ENCODE measurements around the gene NCAN.
"Not testable (repeated sequence)": the region's sequence is repeated elsewhere in the genome, so short reads cannot be mapped to it uniquely, and the experiment has no call there.

The NCAN gene

DNA sequence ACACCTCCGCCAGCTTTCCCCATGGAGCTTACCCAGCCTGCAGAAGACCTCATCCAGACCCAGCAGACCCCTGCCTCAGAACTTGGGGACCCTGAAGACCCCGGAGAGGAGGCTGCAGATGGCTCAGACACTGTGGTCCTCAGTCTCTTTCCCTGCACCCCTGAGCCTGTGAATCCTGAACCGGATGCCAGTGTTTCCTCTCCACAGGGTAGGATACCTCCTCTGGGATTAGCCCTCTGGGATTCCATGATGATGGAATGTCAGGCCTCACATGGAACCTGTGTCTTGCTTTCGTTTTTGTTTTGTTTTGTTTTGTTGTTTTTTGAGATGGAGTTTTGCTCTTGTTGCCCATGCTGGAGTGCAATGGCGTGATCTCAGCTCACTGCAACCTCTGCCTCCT is 17.8 kb upstream of the NCAN start:
- DNase-seq (ENCODE audit: low read depth in 2 of 2): no peak

DNA sequence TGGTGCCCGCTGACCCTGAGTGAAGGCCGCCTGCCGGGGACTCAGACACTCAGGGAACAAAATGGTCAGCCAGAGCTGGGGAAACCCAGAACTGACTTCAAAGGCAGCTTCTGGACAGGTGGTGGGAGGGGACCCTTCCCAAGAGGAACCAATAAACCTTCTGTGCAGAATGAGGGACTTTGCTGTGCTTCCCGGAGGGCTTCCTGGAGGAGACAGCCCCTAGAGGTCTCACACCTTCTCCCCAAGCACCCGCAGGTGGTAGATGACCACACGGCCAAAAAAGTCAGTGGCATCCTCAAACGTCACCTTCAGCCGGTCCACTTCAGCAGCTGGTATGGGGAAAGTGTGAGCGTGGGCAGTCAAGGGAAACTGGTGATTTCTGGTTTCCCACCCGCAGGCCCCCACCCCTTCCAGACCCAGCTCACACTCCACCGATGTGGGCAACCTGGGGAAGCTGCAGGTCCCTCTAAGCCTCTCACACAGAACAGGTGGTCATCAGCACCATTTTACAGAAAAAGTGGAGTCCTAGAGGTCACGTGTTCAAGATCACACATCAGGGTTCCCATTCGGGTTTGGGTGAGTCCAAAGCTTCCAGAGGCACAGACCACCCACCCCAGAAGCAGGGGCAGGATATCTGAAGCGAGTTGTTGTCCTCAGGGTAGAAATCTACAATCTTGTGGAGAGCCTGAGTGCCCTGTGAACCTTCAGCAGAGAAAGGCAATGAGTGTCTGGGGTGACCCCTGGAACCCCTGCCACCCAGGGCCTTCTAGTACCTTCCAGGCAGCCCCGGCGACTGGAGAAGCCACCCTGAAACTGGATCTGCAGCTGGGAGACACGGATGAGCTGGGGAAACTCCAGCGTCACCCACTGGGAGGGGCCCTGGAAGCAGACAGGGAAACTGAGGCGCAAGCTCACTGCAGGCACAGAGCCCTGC is 9.8 kb upstream of the NCAN start:
- no peak for DNase-seq (ENCODE audit: low read depth in 2 of 2)

- DNase-seq (ENCODE audit: low read depth in 2 of 2): no peak
Measured at GRCh38 chr19:19202707-19203011, 9.1 kb upstream of the NCAN start.

GRCh38 chr19:19203012-19203856 is 8.5 kb upstream of the NCAN start, which contains the start of gene NR2C2AP:
NR2C2AP (minus strand) TSS chr19:19203414; CDS start chr19:19203060, 354 bp downstream.
- peak; percentile 87 to 88 for DNase-seq (ENCODE audit: low read depth in 2 of 2)

DNA sequence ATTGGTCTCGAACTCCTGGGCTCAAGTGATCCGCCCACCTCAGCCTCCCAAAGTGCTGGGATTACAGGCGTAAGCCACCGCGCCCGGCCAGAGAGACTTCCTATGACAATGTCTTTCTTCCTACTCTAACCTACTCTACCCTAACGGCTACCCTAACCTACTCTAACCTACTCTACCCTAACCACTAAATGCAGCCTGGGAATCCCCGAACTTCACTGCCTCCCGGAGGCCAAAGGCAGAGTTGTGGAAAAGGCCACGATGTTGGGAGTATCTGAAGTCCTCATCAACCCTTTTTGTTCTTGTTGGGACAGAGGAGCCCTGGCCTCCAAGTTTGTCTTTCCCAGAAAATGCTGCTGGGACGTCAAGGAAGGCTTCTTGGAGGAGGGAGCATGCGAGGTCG is 7.6 kb upstream of the NCAN start:
- no peak for DNase-seq (ENCODE audit: low read depth in 2 of 2)

DNA sequence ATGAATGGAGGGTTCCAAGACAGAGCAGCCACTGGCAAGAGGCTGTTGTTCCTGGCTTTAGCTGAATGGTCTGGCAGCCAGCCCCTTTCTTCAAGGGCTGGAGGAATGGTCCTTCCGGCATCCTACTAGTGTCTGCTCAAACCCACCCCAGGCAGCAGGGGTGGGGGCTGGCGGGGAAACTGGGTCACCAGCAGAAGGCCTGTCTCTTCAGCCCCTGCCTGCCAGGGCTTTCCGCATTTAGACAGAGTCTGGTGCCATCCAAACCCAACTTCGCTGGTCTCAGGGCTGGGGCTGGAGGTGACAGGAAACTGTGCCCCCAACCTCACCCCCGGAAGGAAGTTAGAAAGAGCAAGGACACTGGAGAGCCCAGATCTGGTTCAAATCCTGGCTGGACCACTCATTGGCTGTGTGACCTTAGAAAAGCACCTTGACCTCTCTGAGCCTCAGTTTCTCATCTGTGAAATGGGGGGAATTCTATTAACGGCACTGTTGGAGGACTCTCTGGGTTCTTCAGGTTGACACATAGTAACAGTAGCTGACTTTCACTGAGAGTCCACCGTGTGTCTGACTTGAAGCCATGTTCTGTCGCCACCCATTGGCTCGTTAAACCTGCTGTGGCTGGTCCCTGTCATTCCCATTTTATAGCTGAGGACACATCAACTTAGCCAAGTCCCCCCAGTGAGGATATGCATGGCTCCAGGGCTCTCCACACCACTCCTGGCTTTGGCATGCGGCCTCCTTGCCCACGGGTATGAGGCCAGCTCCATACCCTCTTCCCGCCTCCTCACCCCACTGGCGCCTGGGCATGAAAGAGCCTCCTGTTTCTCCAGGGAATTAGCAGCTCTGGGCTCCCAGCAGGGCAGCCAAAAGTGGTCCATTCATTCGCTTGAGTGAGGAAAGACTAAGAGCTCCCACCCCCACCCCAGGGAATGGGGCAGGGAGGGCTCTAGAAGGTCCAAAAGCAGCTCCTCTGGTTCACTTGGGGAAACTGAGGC is 6.0 kb upstream of the NCAN start:
- no peak for DNase-seq (ENCODE audit: low read depth in 2 of 2)

GRCh38 chr19:19206938-19207337 is 4.8 kb upstream of the NCAN start:
- no peak for DNase-seq (ENCODE audit: low read depth in 2 of 2)

DNA sequence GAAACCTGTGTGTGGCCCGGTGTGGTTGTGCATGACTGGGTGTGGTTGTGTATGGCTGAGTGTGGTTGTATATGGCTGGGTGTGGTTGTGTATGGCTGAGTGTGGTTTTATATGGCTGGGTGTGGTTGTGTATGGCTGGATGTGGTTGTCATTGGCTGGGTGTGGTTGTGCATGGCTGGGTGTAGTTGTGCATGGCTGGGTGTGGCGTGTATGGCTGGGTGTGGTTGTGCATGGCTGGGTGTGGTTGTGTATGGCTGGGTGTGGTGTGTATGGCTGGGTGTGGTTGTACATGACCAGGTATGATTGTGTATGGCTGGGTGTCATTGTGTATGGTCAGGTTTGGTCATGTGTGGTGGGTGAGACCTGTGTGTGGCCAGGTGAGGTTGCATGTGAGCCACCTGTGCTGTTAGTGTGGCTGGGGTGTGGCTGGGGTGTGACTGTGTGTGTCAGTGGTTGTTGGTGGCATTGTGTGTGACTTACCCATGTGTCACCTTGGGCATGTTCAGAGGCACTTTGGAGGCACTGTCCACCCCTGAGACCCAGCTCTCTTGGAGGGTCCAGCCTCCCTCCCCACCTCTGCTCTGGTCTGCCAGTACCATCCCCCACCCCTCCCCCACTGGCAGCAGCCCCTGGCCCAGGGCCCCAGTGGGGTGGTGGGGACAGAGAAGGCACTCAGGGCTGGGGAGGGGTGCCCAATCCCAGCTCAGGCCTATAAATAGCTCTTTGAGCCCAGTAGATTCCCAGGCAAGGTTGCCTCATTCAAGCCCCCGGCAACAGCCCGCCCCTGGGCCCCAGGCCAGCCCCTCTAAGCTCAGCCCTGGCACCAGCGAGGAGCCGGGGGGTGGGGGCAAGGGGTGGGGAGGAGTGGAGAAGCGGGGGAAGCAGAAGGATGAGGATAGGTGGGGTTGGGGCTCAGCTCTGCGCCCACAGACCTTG is 3.9 kb upstream of the NCAN start:
- no peak for DNase-seq (ENCODE audit: low read depth in 2 of 2)

GRCh38 chr19:19209372-19209771 is 2.4 kb upstream of the NCAN start:
- DNase-seq (ENCODE audit: low read depth in 2 of 2): no peak

DNA sequence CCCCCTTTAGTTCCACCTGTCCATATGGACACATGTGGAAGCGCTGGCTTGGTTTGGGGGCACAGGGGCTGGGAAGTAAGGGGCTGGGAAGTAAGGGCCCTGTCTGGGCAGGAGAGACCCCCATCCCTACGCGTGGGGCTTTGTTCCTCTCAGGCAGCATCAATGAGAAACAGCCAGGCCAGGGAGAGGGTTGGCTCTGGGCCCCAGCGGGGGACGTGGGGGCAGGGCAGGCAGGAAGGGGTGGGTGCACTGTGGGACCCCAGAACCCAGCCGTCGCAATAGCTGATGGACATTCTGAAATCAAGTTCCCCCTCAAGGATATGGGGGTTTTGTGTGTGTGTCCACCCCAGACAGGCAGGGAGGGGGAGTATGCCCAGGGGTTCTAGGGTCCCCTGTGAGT is 1.2 kb downstream of the NCAN start:
- no peak for DNase-seq (ENCODE audit: low read depth in 2 of 2)

DNA sequence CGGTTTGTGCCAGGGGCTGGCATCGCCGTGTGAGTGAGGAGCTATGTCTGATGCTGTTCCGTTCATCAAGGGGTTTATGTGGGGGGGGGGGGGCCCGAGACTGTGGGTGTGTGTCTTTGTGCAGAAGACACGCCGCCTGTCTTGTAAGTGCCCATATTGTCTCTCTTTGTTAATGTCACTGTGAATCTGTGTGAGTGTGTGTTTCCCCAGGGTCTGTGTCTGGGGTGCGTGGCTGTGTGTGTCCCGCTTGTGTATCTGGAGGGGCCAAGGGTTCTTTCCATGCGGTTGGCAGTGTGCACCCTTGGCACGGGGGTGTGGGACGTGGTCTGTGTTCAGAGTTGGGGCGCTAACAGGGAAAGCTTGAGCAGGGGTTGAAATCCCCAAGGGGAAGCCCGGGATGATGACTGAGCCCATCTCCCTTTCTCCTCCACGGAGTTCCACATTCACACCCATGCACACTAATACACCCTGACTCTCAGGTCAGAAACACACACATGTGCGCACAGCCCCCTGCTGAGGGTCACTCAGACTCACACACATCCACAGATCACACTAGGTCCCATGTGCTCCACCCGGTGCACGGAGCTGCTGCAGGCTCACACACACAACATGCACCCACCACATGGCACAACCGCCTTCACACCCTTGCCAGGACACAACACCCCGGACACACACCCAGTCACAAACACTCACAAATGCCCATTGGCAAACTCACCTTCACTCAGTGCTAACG is 1.8 kb downstream of the NCAN start:
- no peak for DNase-seq (ENCODE audit: low read depth in 2 of 2)

DNA sequence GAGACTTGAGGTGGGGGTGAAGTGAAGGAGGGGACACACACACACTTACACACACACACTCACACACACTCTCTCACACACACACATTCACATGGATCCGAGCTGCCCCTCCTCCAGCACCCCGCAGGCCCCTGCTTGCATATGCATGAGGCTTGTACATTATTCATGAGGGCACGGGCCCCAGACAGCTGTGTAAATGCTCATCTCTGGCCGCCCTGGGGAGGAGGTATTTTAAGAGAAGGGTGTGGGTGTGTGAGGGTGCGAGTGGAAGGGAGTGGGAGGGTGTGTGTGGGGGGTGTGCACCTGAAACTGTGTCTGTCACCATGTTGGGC is 2.4 kb downstream of the NCAN start:
- no peak for DNase-seq (ENCODE audit: low read depth in 2 of 2)

GRCh38 chr19:19214892-19215291 is 3.1 kb downstream of the NCAN start:
- DNase-seq (ENCODE audit: low read depth in 2 of 2): no peak

DNA sequence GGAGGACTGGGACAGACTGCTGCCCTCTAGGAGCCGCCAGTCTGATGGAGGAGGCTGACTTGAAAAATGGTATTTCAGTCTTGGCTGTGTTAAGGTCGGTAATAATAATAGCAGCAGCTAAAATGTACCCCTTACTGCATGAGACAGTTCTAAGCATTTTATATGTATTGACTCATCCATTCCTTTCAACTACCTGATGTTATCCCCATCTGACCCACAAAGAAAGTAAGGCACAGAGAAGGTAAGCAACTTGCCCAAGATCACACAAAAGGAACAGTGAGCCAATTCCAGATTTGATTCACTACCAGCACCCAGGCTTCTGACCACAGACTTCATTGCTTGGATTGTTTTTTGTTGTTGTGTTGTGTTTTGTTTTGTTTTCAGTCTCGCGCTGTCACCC is 4.0 kb downstream of the NCAN start:
- no peak for DNase-seq (ENCODE audit: low read depth in 2 of 2)

- DNase-seq (ENCODE audit: low read depth in 2 of 2): no peak
Measured at GRCh38 chr19:19217099-19217498, 5.3 kb downstream of the NCAN start.

- DNase-seq (ENCODE audit: low read depth in 2 of 2): no peak
Measured at GRCh38 chr19:19218911-19219310, 7.2 kb downstream of the NCAN start.

- not testable (repeated sequence) for DNase-seq (ENCODE audit: low read depth in 2 of 2)
Measured at GRCh38 chr19:19221000-19221399, 9.2 kb downstream of the NCAN start.

DNA sequence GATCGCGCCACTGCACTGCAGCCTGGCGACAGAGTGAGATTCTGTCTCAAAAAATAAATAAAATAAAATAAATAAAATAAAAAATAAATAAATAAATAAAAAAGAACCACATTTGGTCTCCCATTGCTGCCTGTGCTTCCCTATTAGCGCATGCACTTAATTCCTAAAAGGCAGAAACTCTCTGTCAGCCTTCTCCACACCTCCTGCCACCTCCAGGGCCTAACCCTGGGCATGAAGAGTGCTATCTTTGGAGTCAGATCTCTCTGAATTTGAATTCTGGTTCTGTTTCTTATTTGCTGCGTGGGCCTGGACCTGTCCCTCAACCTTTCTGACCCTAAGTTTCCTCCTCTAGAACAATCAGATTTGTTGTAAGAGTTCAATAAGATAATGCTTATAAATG is 11.3 kb downstream of the NCAN start:
- no peak for DNase-seq (ENCODE audit: low read depth in 2 of 2)

DNA sequence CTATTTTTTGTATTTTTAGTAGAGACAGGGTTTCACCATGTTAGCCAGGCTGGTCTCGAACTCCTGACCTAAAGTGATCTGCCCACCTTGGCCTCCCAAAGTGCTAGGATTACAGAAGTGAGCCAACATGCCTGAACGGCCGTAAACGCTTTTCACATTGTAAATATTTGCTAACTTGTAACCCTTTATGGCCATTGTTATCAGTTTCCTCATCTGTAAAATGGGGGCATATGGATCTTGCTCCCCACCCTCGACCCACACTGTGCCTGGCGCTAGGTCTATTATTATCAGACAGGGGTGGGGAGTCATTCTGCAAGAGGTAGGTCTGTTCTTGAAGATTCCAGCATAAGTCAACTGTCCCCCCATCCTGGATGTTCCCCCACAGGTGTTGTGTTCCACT is 11.9 kb downstream of the NCAN start:
- no peak for DNase-seq (ENCODE audit: low read depth in 2 of 2)
